ENCODE results near the gene PARP4.
"Not testable (repeated sequence)": the region's sequence is repeated elsewhere in the genome, so short reads cannot be mapped to it uniquely, and the experiment has no call there.

Gene PARP4

GRCh38 chr13:24443366-24443765, 69.2 kb downstream of the PARP4 start:
- DNase-seq, result no peak

- not testable (repeated sequence) for DNase-seq
These were observed 86.5 kb downstream of the PARP4 start for GRCh38 chr13:24426045-24426444.

GRCh38 chr13:24419668-24420067, 92.9 kb downstream of the PARP4 start:
- not testable (repeated sequence) for DNase-seq

- no peak for DNase-seq
These were observed 104.7 kb downstream of the PARP4 start for GRCh38 chr13:24407844-24408243.

DNA sequence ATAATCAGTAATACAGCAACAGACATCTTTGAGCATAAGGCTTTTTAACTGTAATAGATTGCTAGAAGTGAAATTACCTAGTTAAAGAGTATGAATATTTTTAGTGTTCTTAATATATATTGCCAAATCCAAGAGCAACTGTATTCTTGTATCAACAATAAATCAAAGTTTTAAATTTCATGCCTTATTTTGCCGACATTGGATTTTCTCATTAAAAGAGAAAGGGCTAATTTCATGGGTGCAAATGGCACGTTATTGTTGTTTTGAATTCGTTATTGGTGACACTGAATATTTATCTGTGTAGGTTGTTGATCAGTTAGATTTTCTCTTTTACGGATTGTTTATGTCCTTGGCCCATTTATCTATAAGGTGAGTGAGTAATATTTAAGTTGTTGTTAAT, 106.1 kb downstream of the PARP4 start:
- DNase-seq, result no peak

- no peak for DNase-seq
These were observed 115.8 kb downstream of the PARP4 start for GRCh38 chr13:24396821-24397220.

DNA sequence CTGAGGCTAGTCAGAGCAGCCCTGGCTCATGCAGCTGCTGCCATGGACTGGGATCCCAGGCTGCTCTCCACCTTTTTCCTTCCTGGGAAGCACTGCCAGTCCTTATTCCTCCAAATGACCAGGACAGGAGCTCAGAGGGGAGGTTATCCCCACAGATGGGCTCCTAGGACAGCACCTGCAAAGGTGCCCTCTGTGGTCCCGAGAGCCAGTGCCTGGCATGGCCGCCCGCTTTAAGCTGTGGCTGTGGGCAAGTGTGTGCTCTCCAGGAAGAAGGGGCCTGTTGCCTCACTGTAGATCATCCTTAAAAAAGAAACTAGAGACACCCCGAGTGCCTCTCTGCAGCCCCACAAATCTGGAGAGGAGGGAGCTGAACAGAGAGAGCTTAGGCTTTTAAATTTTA, 119.6 kb downstream of the PARP4 start:
- DNase-seq, result no peak

- not testable (repeated sequence) for DNase-seq
These were observed 120.6 kb downstream of the PARP4 start for GRCh38 chr13:24391771-24392683.

GRCh38 chr13:24390795-24391194, 121.8 kb downstream of the PARP4 start:
- not testable (repeated sequence) for DNase-seq

GRCh38 chr13:24389506-24389905, 123.1 kb downstream of the PARP4 start:
- no peak for DNase-seq

- DNase-seq, result not testable (repeated sequence)
These were observed 123.8 kb downstream of the PARP4 start for GRCh38 chr13:24388743-24389142.

DNA sequence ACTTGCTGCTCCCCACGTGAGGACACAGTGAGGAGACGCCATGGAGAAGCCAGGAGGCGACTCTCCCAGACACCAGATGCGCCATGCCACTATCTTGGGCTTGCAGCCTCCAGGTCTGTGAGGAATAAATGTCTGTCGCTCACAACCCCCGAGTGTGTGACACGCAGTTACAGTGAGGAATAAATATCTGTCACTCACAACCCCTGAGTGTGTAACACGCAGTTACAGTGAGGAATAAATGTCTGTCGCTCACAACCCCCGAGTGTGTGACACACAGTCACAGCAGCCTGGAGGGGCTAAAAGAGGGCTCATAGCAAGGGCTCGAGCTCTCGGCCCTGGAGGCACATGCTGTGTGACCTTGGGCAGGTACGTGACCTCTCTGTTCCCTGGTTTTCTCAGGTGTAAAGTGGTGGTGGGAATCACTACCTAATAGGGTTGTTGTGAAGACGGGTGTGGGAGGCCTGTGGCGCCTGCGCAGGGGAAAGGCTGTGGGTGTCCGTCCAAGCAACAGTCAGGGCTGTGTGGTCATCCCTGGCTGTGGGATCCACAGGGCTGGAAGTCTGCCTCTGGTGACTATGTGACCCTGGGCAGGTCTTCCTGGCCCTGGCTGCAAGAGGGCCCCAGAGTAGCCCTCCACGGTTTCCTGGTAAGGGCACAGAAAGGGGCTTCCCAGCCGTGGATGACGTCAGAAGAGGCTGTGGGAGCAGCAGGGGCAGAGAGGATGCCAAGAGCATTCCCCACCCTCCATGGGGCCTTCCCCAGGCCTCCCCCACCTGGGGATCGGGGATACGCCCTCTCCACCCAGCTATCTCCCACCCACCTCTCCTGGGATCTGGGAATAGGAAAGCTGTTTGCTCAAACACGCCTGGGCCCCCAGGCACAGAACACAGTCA, 125.5 kb downstream of the PARP4 start:
- DNase-seq, result no peak

- no peak for DNase-seq
These were observed 126.7 kb downstream of the PARP4 start for GRCh38 chr13:24385902-24386301.

DNA sequence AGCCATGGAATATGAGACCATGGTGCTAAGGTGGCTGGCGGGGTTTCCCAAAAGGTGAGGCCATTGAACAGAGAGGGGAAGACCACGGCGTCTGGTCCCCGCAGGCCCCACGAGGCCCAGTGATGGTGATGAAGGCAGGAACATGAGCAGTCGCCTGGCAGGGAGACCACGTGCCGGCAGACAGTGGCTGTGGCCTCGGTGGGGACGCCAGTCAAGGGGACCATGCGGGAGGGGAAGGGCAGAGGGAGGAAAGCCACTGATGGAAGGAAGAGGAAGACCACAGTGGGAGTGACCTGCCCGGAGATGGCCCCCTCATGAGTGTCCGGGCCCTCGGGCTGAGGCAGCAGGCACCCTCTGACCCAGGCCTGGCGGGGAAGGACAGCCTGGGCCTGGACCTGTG, 127.6 kb downstream of the PARP4 start:
- DNase-seq, result not testable (repeated sequence)

DNA sequence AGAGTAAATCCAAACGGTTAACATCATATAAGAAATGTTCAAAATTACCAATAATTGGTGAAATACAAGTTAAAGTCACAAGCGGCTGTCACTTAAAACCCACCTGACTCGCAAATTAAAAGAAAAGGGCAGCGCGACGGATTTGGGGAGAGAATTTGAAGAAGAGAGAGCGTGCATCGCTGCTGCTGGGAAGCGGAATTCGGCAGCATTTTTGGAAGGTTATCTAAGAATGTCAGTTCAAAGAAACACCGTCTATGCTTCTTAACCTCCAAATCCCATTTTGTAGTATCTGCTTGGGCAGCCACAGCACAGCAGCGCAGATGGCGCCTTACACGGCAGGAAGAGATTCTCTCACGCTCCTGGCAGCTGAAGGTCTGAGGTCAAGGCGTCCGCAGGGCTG, 128.5 kb downstream of the PARP4 start:
- not testable (repeated sequence) for DNase-seq

DNA sequence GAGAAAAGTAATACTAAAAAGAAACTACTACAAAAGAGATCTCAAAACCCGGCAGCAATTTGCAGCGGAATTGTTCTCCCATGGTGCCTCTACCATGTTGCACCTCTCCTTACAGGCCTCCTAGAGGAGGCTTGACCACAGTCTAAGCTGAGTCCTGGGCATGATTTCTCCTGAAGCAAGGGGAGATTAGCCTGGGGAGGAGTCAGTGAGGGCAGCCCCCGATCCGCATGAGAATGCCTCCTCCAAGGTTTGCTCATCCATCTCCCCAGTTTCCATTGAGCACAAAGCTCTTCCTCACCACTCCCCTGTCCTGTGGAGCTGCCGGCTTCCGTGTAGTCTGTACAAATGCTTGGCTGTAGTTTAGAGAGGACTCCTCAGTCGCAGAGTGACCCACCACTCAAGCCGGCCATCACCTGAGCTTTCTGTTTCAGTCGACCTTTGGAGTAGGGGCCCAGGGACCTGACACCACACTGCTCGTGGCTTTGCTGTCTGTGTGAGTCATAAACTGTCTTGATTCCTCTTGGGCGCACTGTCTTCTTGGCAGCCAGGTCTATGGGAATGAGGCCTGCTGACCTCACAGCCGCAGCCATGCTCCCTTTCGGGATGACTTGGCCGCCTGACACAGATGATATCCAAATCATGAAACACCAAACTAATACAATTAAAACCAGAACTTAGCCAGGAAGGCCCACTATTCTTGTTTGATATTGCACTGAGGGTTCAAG, 130.9 kb downstream of the PARP4 start:
- no peak for DNase-seq

GRCh38 chr13:24380881-24381280, 131.7 kb downstream of the PARP4 start:
- DNase-seq, result not testable (repeated sequence)

DNA sequence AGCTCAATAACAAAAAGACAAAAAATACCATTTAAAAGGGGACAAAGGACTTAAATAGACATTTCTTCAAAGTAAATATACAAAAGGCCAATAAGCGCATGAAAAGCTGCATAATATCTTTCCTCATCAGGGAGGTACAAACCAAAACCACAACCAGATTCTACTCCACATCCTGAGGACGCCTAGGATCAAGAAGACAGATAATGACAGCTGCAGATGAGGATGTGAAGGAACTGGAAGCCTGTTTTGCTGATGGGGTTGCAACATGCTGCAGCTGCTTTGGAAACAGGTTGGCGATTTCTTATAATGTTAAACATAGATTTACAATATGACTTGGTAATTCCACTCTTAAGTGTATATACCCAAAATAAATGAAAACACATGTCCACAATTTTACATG, 132.4 kb downstream of the PARP4 start:
- DNase-seq, result not testable (repeated sequence)

DNA sequence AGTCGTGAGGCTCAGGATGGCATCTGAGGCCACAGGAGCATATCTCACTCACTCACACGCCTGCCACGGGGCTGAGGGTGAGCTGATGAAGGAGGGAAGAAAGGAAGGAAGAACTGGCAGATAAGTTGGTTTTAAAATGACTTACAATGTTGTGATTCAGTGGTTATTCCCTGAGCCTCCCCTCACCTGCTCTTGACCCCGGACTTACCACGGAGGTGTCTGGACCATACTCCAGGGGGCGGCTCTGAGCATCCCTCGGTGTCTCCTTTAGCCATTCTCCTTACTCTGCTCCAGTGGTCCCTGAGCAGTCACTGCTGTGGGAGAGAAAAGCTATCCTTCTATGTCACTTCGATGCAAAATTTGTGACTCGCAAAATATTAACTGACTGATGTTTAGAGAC, 141.3 kb downstream of the PARP4 start:
- not testable (repeated sequence) for DNase-seq
